Neuronal stem cell (in vitro differentiated cells): ENCODE data around the gene LPCAT4.

Experiments used
- DNase-seq: peaks from one replicate; pipeline ENCODE4 v3.0.0-alpha.2; 2013; ENCODE audit warnings: low spot score
- H2AFZ ChIP-seq: one replicate; pipeline ENCODE4 v1.6.1; 2013; ENCODE audit warnings: mild to moderate bottlenecking, low read length, inconsistent platforms
- H2AK5ac ChIP-seq: 2 replicates; pipeline ENCODE4 v1.6.1; 2013; ENCODE audit warnings: low read depth, mild to moderate bottlenecking, inconsistent platforms, low read length, moderate library complexity, mixed read lengths
- H2BK120ac ChIP-seq: 2 replicates; pipeline ENCODE4 v1.6.1; 2013; ENCODE audit warnings: low read depth, mild to moderate bottlenecking, inconsistent platforms, low read length, moderate library complexity, mixed read lengths
- H2BK12ac ChIP-seq: one replicate; pipeline ENCODE4 v1.6.1; 2013; ENCODE audit warnings: low read length, inconsistent platforms
- H2BK15ac ChIP-seq: 2 replicates; pipeline ENCODE4 v1.6.1; 2013; ENCODE audit warnings: mild to moderate bottlenecking, low read length, inconsistent platforms, mixed read lengths
- H2BK5ac ChIP-seq: one replicate; pipeline ENCODE4 v1.6.1; 2013; ENCODE audit warnings: inconsistent platforms, mild to moderate bottlenecking, low read length, moderate library complexity
- H3K14ac ChIP-seq: one replicate; pipeline ENCODE4 v1.6.1; 2013; ENCODE audit warnings: low read length, inconsistent platforms
- H3K18ac ChIP-seq: 2 replicates; pipeline ENCODE4 v1.6.1; 2013; ENCODE audit warnings: low read length, inconsistent platforms
- H3K23ac ChIP-seq: 2 replicates; pipeline ENCODE4 v1.6.1; 2013; ENCODE audit warnings: low read depth, mild to moderate bottlenecking, mixed read lengths, low read length, inconsistent platforms; ENCODE audit not compliant: poor library complexity
- H3K27ac ChIP-seq: replicated peaks from 3 replicates; pipeline ENCODE4 v1.5.1; 2013; ENCODE audit warnings: low read length, inconsistent platforms
- H3K27me3 ChIP-seq, 3 experiments: 2 replicates each; pipeline ENCODE4 v1.6.1; 2013; ENCODE audit warnings: low read length in 3 of 3, mild to moderate bottlenecking in 2 of 3, inconsistent platforms in 1 of 3, low read depth in 1 of 3, mixed read lengths in 1 of 3, moderate library complexity in 1 of 3; ENCODE audit not compliant: control insufficient read depth in 3 of 3, insufficient read depth in 3 of 3
- H3K36me3 ChIP-seq, 2 donors: replicated peaks in 1 of 2; 2 replicates each; pipeline ENCODE4 v1.6.1; 2013; ENCODE audit warnings: low read length in 2 of 2; ENCODE audit not compliant: control insufficient read depth in 2 of 2, insufficient read depth in 2 of 2
- H3K4ac ChIP-seq: 2 replicates; pipeline ENCODE4 v1.6.1; 2013; ENCODE audit warnings: inconsistent platforms, mild to moderate bottlenecking, low read length, moderate library complexity
- H3K4me1 ChIP-seq, 2 donors: 1 replicate in 1 of 2; 2 replicates in 1 of 2; pipeline ENCODE4 v1.6.1; 2013; ENCODE audit warnings: low read length in 2 of 2, low read depth in 1 of 2; ENCODE audit not compliant: control insufficient read depth in 2 of 2, insufficient read depth in 1 of 2
- H3K4me2 ChIP-seq: one replicate; pipeline ENCODE4 v1.6.1; 2013; ENCODE audit warnings: mild to moderate bottlenecking, low read length, inconsistent platforms; ENCODE audit not compliant: insufficient read depth, poor library complexity, severe bottlenecking
- H3K4me3 ChIP-seq, 2 donors: 2 replicates each; pipeline ENCODE4 v1.5.1; 2013; ENCODE audit warnings: low read length in 2 of 2, mild to moderate bottlenecking in 2 of 2, inconsistent platforms in 1 of 2, moderate library complexity in 1 of 2
- H3K79me1 ChIP-seq: one replicate; pipeline ENCODE4 v1.6.1; 2013; ENCODE audit warnings: low read depth, mild to moderate bottlenecking, inconsistent platforms, low read length, moderate library complexity
- H3K9ac ChIP-seq: one replicate; pipeline ENCODE4 v1.6.1; 2013; ENCODE audit warnings: mild to moderate bottlenecking, low read depth, low read length, inconsistent platforms; ENCODE audit not compliant: poor library complexity
- H3K9me3 ChIP-seq, 2 donors: replicated peaks in 1 of 2; 2 replicates each; pipeline versions ENCODE3 to v1.6.1; 2013; ENCODE audit warnings: low read length in 2 of 2, mild to moderate bottlenecking in 2 of 2, inconsistent platforms in 1 of 2, low read depth in 1 of 2, mixed read lengths in 1 of 2, moderate library complexity in 1 of 2; ENCODE audit not compliant: control insufficient read depth in 2 of 2, insufficient read depth in 1 of 2
- H4K8ac ChIP-seq: one replicate; pipeline ENCODE4 v1.6.1; 2013; ENCODE audit warnings: low read depth, mild to moderate bottlenecking, inconsistent platforms, low read length, moderate library complexity
- H4K91ac ChIP-seq: one replicate; pipeline ENCODE4 v1.6.1; 2013; ENCODE audit warnings: low read length, low read depth, mild to moderate bottlenecking, inconsistent platforms; ENCODE audit not compliant: poor library complexity
- WGBS, 2 donors: extraction: QIAGEN DNeasy Blood & Tissue Kit; methylation state at CpG; one replicate each; pipeline ENCODE4 v1.1.7; 2013; ENCODE audit warnings: missing lambda C conversion rate in 2 of 2, mixed read lengths in 1 of 2; ENCODE audit not compliant: insufficient read length in 2 of 2, insufficient replicate concordance in 1 of 2; ENCODE audit errors: extremely low coverage in 2 of 2; 5-methylcytosine and 5-hydroxymethylcytosine counted together

LPCAT4 gene

DNA sequence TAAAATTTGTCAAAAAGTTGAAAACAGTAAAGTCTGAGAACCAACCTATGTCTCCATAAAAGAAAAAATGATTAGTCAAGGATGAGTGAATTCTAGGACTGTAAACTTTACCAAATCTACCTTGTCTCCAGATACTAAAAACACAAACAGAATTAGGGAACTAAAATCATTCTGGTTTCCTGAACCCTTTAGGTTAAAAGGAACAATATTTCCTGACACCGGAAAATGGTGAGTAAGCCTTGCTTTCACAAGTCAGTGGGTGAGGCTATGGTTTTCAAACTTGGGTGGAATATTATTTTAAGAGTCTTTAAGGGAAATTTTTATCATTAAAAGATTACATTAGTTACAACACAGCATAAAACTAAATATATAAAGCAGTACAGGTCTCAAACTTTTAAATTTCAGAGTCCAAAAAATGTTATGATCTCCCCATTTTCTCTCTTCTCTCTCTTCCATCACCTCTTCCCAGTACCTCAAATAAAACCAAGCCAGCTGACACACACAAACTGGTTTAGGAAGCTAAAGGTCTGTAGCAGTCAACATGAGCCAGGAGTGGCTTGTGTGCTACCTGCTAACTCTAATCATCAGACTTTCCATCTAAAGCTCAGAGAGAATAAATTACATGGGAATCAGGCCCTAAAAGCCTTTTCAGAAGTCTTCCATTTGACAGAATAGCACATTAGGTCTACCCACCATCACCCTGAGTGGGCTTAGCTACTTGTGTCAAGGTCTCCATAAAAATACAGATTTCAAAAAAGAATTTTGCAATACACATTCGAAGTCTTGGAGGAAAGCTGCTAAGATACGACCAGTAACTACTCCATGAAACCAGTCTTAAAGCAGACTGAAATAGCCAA lies 31.6 kb downstream of the LPCAT4 start:
- H2AFZ ChIP-seq, result no peak overlapping the region
- no peak overlapping the region for H2BK12ac ChIP-seq
- H3K4me3 ChIP-seq, result no peak overlapping the region
- H3K4me2 ChIP-seq, result no peak overlapping the region
- no peak overlapping the region for H4K8ac ChIP-seq
- H3K36me3 ChIP-seq, result peaks cover 0 to 19% of the 10 kb centered on the region in 2 donors
- no peak overlapping the region for H2BK120ac ChIP-seq
- no peak overlapping the region for H3K27ac ChIP-seq
- no peak for DNase-seq
- no peak overlapping the region for H3K14ac ChIP-seq
- peaks cover 4 to 5% of the 10 kb centered on the region in 2 donors for H3K4me1 ChIP-seq
- H3K4ac ChIP-seq, result no peak overlapping the region
- no peak overlapping the region for H2BK5ac ChIP-seq
- no peak overlapping the region for H3K18ac ChIP-seq
- H4K91ac ChIP-seq, result no peak overlapping the region
- H3K27me3 ChIP-seq, result no peaks in the 10 kb centered on the region
- no peak overlapping the region for H3K23ac ChIP-seq
- H2BK15ac ChIP-seq, result no peak overlapping the region
- no peak overlapping the region for H3K9ac ChIP-seq
- peaks cover 0 to 3% of the 10 kb centered on the region in 2 donors for H3K9me3 ChIP-seq
- WGBS, 2 donors, result no CpG with 5 or more reads among the region's 3 CpGs
- no peak overlapping the region for H2AK5ac ChIP-seq
- no peaks in the 10 kb centered on the region for H3K79me1 ChIP-seq

DNA sequence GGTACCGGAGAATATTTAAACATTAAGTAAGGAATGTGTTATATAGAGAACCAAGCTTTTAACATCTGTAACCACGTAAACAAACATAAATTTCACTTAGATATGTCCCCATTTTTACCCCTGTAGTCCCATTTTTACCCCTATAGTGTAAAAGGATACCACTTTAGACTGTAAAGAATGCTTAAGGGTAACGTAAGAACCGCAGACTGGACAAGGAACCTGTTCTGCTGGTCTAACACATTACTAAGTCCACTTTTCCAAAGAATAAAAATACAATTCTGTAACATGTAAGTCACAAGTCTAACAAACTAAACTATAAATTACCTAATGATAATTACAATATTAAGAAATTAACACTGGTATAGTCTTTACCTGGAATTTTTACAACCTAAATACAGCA lies 32.3 kb downstream of the LPCAT4 start:
- H2BK5ac ChIP-seq, result no peak overlapping the region
- H4K91ac ChIP-seq, result no peak overlapping the region
- H3K9me3 ChIP-seq, result peaks cover 0 to 3% of the 10 kb centered on the region in 2 donors
- no peak overlapping the region for H3K4me3 ChIP-seq
- no peak overlapping the region for H2AK5ac ChIP-seq
- no peak overlapping the region for H3K23ac ChIP-seq
- H3K27me3 ChIP-seq, result no peaks in the 10 kb centered on the region
- H3K4me2 ChIP-seq, result no peak overlapping the region
- no peak overlapping the region for H3K18ac ChIP-seq
- WGBS, 2 donors, result no CpG with 5 or more reads among the region's 4 CpGs
- peaks cover 0 to 12% of the 10 kb centered on the region in 2 donors for H3K36me3 ChIP-seq
- H3K27ac ChIP-seq, result no peak overlapping the region
- H2BK12ac ChIP-seq, result no peak overlapping the region
- peaks cover 4 to 5% of the 10 kb centered on the region in 2 donors for H3K4me1 ChIP-seq
- H2BK15ac ChIP-seq, result no peak overlapping the region
- no peak overlapping the region for H3K4ac ChIP-seq
- H2AFZ ChIP-seq, result no peak overlapping the region
- no peak overlapping the region for H2BK120ac ChIP-seq
- no peak overlapping the region for H4K8ac ChIP-seq
- no peaks in the 10 kb centered on the region for H3K79me1 ChIP-seq
- H3K14ac ChIP-seq, result no peak overlapping the region
- DNase-seq, result no peak
- H3K9ac ChIP-seq, result no peak overlapping the region

DNA sequence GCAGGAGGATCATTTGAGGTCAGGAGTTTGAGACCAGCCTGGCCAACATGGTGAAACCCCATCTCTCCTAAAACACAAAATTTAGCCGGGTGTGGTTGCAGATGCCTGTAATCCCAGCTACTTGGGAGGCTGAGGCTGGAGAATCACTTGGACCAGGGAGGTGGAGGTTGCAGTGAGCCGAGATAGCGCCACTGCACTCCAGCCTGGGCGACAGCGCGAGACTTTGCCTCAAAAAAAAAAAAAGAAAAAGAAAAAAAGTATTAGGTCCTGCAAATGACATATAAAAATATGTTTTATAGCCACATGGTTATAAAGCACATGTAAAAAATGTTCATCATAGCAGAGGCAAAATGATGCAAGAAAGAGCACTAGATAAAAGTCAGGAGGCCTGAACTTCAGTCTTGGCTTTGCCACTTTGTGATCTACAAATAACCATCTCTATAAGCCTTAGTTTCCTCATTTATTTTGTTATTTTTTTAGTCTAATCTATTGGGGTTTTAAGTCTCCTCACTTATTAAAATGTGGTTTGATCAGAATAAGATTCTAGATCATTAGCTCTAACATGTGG lies 34.4 kb downstream of the LPCAT4 start:
- no peak overlapping the region for H4K91ac ChIP-seq
- no peaks in the 10 kb centered on the region for H3K27me3 ChIP-seq
- no peak overlapping the region for H2BK15ac ChIP-seq
- no peak overlapping the region for H3K18ac ChIP-seq
- H3K14ac ChIP-seq, result no peak overlapping the region
- peaks cover 0 to 3% of the 10 kb centered on the region in 2 donors for H3K9me3 ChIP-seq
- H2AFZ ChIP-seq, result no peak overlapping the region
- H2BK120ac ChIP-seq, result no peak overlapping the region
- H3K4me2 ChIP-seq, result no peak overlapping the region
- H3K4ac ChIP-seq, result no peak overlapping the region
- no peak overlapping the region for H2BK12ac ChIP-seq
- no peak overlapping the region for H4K8ac ChIP-seq
- no peak for DNase-seq
- no peak overlapping the region for H2BK5ac ChIP-seq
- H3K79me1 ChIP-seq, result no peaks in the 10 kb centered on the region
- no peak overlapping the region for H3K27ac ChIP-seq
- no peak overlapping the region for H3K4me3 ChIP-seq
- H2AK5ac ChIP-seq, result no peak overlapping the region
- H3K9ac ChIP-seq, result no peak overlapping the region
- no peaks in the 10 kb centered on the region for H3K36me3 ChIP-seq
- WGBS, 2 donors, result no CpG with 5 or more reads among the region's 6 CpGs
- no peak overlapping the region for H3K23ac ChIP-seq
- H3K4me1 ChIP-seq, result peaks cover 4 to 5% of the 10 kb centered on the region in 2 donors

DNA sequence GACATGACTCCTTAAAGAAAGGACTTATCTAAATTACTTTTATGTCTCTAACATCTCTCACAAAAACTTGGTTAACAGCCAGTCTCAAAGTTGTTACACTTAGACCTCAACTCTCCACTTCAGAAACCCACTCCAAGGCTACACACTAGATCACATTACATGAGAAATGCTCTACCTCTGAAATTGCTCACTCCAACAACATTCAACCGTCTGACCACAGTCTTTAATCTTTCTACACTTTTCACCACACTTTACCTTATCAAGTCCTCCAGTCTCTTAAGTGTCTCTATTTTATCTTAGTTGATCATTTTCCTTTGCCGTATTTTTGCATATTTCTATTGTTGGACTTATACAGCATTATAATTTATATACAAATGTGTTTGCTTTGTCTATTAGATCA lies 35.2 kb downstream of the LPCAT4 start:
- H3K36me3 ChIP-seq, result no peaks in the 10 kb centered on the region
- no peak for DNase-seq
- H3K9ac ChIP-seq, result no peak overlapping the region
- H3K4ac ChIP-seq, result no peak overlapping the region
- no peak overlapping the region for H2BK12ac ChIP-seq
- H3K27ac ChIP-seq, result no peak overlapping the region
- H3K9me3 ChIP-seq, result no peaks in the 10 kb centered on the region
- H3K23ac ChIP-seq, result no peak overlapping the region
- no peaks in the 10 kb centered on the region for H3K79me1 ChIP-seq
- no peak overlapping the region for H3K4me3 ChIP-seq
- H3K18ac ChIP-seq, result no peak overlapping the region
- H2AK5ac ChIP-seq, result no peak overlapping the region
- H4K91ac ChIP-seq, result no peak overlapping the region
- no peak overlapping the region for H4K8ac ChIP-seq
- WGBS, 2 donors, result 100% methylated on average over 1 of the region's 2 CpGs; no CpG with 5 or more reads in 1 of the 2 donors
- no peak overlapping the region for H2BK120ac ChIP-seq
- H3K27me3 ChIP-seq, result no peaks in the 10 kb centered on the region
- H3K4me2 ChIP-seq, result no peak overlapping the region
- H2BK15ac ChIP-seq, result no peak overlapping the region
- peaks cover under 1 to 1% of the 10 kb centered on the region in 2 donors for H3K4me1 ChIP-seq
- no peak overlapping the region for H2BK5ac ChIP-seq
- no peak overlapping the region for H3K14ac ChIP-seq
- H2AFZ ChIP-seq, result no peak overlapping the region
